DOHH2 (cell line): ENCODE data around the gene DCAF8L2.

Experiments
- H3F3A ChIP-seq: fragments of 200-600 bp; sonication (generic), shearing (Covaris generic); 2 replicates; pipeline ENCODE4 v1.6.0; 2016; ENCODE audit warnings: antibody characterized with exemption, mild to moderate bottlenecking; ENCODE audit not compliant: control insufficient read depth, insufficient read depth
- H3K27ac ChIP-seq: fragments of 200-600 bp; sonication (generic); 2 replicates; pipeline ENCODE4 v1.5.1; 2014; ENCODE audit warnings: low read depth, mild to moderate bottlenecking, low read length, moderate library complexity
- H3K27me3 ChIP-seq: fragments of 200-600 bp; sonication (generic); 2 replicates; pipeline ENCODE4 v1.6.1; 2014; ENCODE audit warnings: mild to moderate bottlenecking, low read length, mixed read lengths; ENCODE audit not compliant: control insufficient read depth
- H3K36me3 ChIP-seq: fragments of 200-600 bp; sonication (generic); 2 replicates; pipeline ENCODE4 v1.6.1; 2014; ENCODE audit warnings: mild to moderate bottlenecking, low read length, moderate library complexity, mixed read lengths; ENCODE audit not compliant: control insufficient read depth
- H3K4me1 ChIP-seq: fragments of 200-600 bp; sonication (generic); 2 replicates; pipeline ENCODE4 v1.6.1; 2014; ENCODE audit warnings: mild to moderate bottlenecking, low read length, mixed read lengths; ENCODE audit not compliant: control insufficient read depth
- H3K4me2 ChIP-seq: fragments of 200-600 bp; sonication (generic); 2 replicates; pipeline ENCODE4 v1.6.0; 2014; ENCODE audit warnings: mild to moderate bottlenecking, low read length, moderate library complexity
- H3K4me3 ChIP-seq: fragments of 200-600 bp; sonication (generic); 2 replicates; pipeline ENCODE4 v1.5.1; 2014; ENCODE audit warnings: mild to moderate bottlenecking, low read length, mixed read lengths
- H3K79me2 ChIP-seq: fragments of 200-600 bp; sonication (generic); 2 replicates; pipeline ENCODE4 v1.6.1; 2014; ENCODE audit warnings: mild to moderate bottlenecking, low read length, mixed read lengths; ENCODE audit not compliant: control insufficient read depth
- H3K9me2 ChIP-seq: fragments of 200-600 bp; sonication (generic); replicated peaks from 2 replicates; pipeline ENCODE4 v1.6.1; 2014; ENCODE audit warnings: mild to moderate bottlenecking, low read length, mixed read lengths; ENCODE audit not compliant: control insufficient read depth
- H3K9me3 ChIP-seq: fragments of 200-600 bp; sonication (generic); 2 replicates; pipeline ENCODE4 v1.6.1; 2014; ENCODE audit warnings: antibody characterized with exemption, low read length, mixed read lengths; ENCODE audit not compliant: control insufficient read depth, insufficient read depth
- H4K20me1 ChIP-seq: fragments of 200-600 bp; sonication (generic); 2 replicates; pipeline ENCODE4 v1.6.0; 2014; ENCODE audit warnings: low read depth, mild to moderate bottlenecking, antibody characterized with exemption, low read length, moderate library complexity; ENCODE audit not compliant: control insufficient read depth, insufficient read depth
- EZH2phosphoT487 ChIP-seq: fragments of 200-600 bp; sonication (generic); IDR thresholded peaks from 2 replicates; pipeline ENCODE4 v1.6.1; 2017; ENCODE audit warnings: borderline replicate concordance, mild to moderate bottlenecking, antibody characterized with exemption, low read length, moderate library complexity, mixed read lengths
- TF ChIP-seq, protein P1 (sequence below): fragments of 200-600 bp; sonication (generic); IDR thresholded peaks from one replicate; pipeline ENCODE4 v1.5.1; 2014; ENCODE audit warnings: antibody characterized with exemption, mild to moderate bottlenecking, low read depth, low read length; ENCODE audit not compliant: poor library complexity, severe bottlenecking

The DCAF8L2 gene

GRCh38 chrX:27656581-27656980 lies 66.4 kb downstream of the DCAF8L2 start:
- Histone ChIP-seq H3K27ac (no peak overlapping the region), H3K36me3 (no peaks in the 10 kb centered on the region), H3K9me2 (no peaks in the 10 kb centered on the region), H3K9me3 (no peaks in the 10 kb centered on the region), H3F3A (no peaks in the 10 kb centered on the region), H3K4me2 (no peak overlapping the region), H3K4me3 (no peak overlapping the region), H3K79me2 (no peaks in the 10 kb centered on the region), H3K27me3 (no peaks in the 10 kb centered on the region), H3K4me1 (no peaks in the 10 kb centered on the region), H4K20me1 (no peaks in the 10 kb centered on the region)
- TF ChIP-seq, protein P1, sequence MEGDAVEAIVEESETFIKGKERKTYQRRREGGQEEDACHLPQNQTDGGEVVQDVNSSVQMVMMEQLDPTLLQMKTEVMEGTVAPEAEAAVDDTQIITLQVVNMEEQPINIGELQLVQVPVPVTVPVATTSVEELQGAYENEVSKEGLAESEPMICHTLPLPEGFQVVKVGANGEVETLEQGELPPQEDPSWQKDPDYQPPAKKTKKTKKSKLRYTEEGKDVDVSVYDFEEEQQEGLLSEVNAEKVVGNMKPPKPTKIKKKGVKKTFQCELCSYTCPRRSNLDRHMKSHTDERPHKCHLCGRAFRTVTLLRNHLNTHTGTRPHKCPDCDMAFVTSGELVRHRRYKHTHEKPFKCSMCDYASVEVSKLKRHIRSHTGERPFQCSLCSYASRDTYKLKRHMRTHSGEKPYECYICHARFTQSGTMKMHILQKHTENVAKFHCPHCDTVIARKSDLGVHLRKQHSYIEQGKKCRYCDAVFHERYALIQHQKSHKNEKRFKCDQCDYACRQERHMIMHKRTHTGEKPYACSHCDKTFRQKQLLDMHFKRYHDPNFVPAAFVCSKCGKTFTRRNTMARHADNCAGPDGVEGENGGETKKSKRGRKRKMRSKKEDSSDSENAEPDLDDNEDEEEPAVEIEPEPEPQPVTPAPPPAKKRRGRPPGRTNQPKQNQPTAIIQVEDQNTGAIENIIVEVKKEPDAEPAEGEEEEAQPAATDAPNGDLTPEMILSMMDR, result no peak
- no peak for TF ChIP-seq EZH2phosphoT487

DNA sequence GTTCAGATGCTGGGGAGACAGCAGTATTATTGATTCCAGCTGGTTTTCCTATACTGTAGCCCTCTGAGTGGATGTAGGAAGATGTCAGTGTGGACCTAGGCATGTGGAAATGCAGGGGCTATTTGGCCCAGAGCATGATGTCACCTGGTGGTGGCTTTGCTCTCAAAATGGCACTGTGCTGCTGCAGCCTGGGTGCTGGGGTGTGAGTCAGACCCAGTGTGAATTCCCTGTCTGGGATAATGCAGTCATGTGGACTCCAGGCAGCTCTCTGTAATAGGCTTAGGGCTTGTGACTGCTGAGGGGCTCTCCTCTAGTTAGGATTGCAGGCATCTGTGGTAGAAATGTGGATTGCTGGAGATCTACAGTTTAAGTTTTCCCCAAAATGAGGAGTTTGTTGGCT lies 70.7 kb downstream of the DCAF8L2 start:
- Histone ChIP-seq H3K9me2 (no peaks in the 10 kb centered on the region), H4K20me1 (no peaks in the 10 kb centered on the region), H3K4me1 (no peaks in the 10 kb centered on the region), H3K79me2 (no peaks in the 10 kb centered on the region), H3K9me3 (no peaks in the 10 kb centered on the region), H3K4me2 (no peak overlapping the region), H3K4me3 (no peak overlapping the region), H3K36me3 (no peaks in the 10 kb centered on the region), H3K27me3 (no peaks in the 10 kb centered on the region), H3K27ac (no peak overlapping the region), H3F3A (no peaks in the 10 kb centered on the region)
- TF ChIP-seq, protein P1, result no peak
- TF ChIP-seq EZH2phosphoT487, result no peak

- no peaks in the 10 kb centered on the region for H3K36me3 ChIP-seq
- no peak overlapping the region for H3K4me2 ChIP-seq
- no peak overlapping the region for H3K27ac ChIP-seq
- no peaks in the 10 kb centered on the region for H4K20me1 ChIP-seq
- H3K9me2 ChIP-seq, result no peaks in the 10 kb centered on the region
- TF ChIP-seq EZH2phosphoT487, result no peak
- TF ChIP-seq, protein P1, result no peak
- no peaks in the 10 kb centered on the region for H3K79me2 ChIP-seq
- H3K4me1 ChIP-seq, result no peaks in the 10 kb centered on the region
- H3K9me3 ChIP-seq, result no peaks in the 10 kb centered on the region
- no peaks in the 10 kb centered on the region for H3K27me3 ChIP-seq
- H3F3A ChIP-seq, result no peaks in the 10 kb centered on the region
- no peak overlapping the region for H3K4me3 ChIP-seq
These were observed 81.1 kb downstream of the DCAF8L2 start for GRCh38 chrX:27671234-27671633.

- Histone ChIP-seq H3K27ac (no peak overlapping the region), H4K20me1 (no peaks in the 10 kb centered on the region)
- TF ChIP-seq EZH2phosphoT487, result no peak
- TF ChIP-seq, protein P1, result no peak
These were observed 84.3 kb downstream of the DCAF8L2 start for GRCh38 chrX:27674491-27674890.

More at GRCh38 chrX:27674491-27674890, 84.3 kb downstream of the DCAF8L2 start:
- no peaks in the 10 kb centered on the region for H3K9me2 ChIP-seq
- H3K27me3 ChIP-seq, result no peaks in the 10 kb centered on the region
- H3K4me3 ChIP-seq, result no peak overlapping the region
- no peak overlapping the region for H3K4me2 ChIP-seq
- H3K79me2 ChIP-seq, result no peaks in the 10 kb centered on the region
- H3K4me1 ChIP-seq, result no peaks in the 10 kb centered on the region
- H3K9me3 ChIP-seq, result no peaks in the 10 kb centered on the region
- no peaks in the 10 kb centered on the region for H3K36me3 ChIP-seq
- H3F3A ChIP-seq, result no peaks in the 10 kb centered on the region
